Left lung (tissue), 14 donors: ENCODE results near the gene B3GAT3. TPM values are rescaled to one million over a fixed set of nuclear protein-coding genes. Genes with fewer than 3 reads are reported as not detected.
A peak's percentile ranks its signal among the peaks of the same experiment; 100 is the strongest.

Experiments used
- ATAC-seq: fragments of 200-7000 bp; cut with Tn5 transposase; one replicate; pipeline ENCODE4 v1.9.1; 2020; ENCODE audit warnings: moderate library complexity
- DNase-seq, 4 donors: peaks; one replicate each; pipeline ENCODE4 v3.0.0-alpha.2; 2013 to 2020
- H3K27ac ChIP-seq, 2 donors: fragments of 200-600 bp; sonication (generic) in 1 of 2; one replicate each; pipeline versions ENCODE4 v1.5.0 to v1.8.0; 2020 to 2021
- H3K27me3 ChIP-seq, 2 donors: fragments of 200-600 bp; sonication (generic) in 1 of 2; one replicate each; pipeline versions ENCODE4 v1.5.0 to v1.8.0; 2020 to 2021
- H3K36me3 ChIP-seq, 2 donors: fragments of 200-600 bp; sonication (generic) in 1 of 2; one replicate each; pipeline versions ENCODE4 v1.5.0 to v1.8.0; 2020 to 2021
- H3K4me1 ChIP-seq, 2 donors: fragments of 200-600 bp; one replicate each; pipeline ENCODE4 v1.8.0; 2021
- H3K4me3 ChIP-seq, 2 donors: fragments of 200-600 bp; sonication (generic) in 1 of 2; one replicate each; pipeline versions ENCODE4 v1.5.0 to v1.8.0; 2020 to 2021; ENCODE audit warnings: mild to moderate bottlenecking in 1 of 2
- H3K9me3 ChIP-seq, 2 donors: fragments of 200-600 bp; sonication (generic) in 1 of 2; one replicate each; pipeline versions ENCODE4 v1.5.0 to v1.8.0; 2020 to 2021
- CTCF ChIP-seq, 2 donors: fragments of 200-600 bp; sonication (generic) in 1 of 2; IDR thresholded peaks; one replicate each; pipeline versions ENCODE4 v1.5.0 to v1.8.0; 2021; ENCODE audit warnings: antibody characterized with exemption in 2 of 2
- intact Hi-C, 2 donors: fragments of 100-400 bp; cut with DNase I; formaldehyde crosslinking; loops; one replicate each; pipeline versions ENCODE4 v1.11.2 to v1.14.2; 2022
- long read RNA-seq, 12 donors: library from polyadenylated mRNA in 2 of 12; unstranded in 2 of 12; transcript quantifications; one replicate each; pipeline ENCODE4 v2.0.0 and lab custom pipeline, GENCODE V29; 2019 to 2026
- polyA plus RNA-seq, 6 donors: library from polyadenylated mRNA; unstranded; fragments of 120-200 nt; gene quantifications; one replicate each; pipeline ENCODE4 v1.2.1, GENCODE V29; 2013; ENCODE audit not compliant: insufficient read length in 6 of 6
- total RNA-seq, 2 donors: library from RNA; stranded (reverse); fragmentation: NEBNext Ultra II Directional; extraction: Animal tissue kit (Norgen Biotek cat#: 25700); gene quantifications; one replicate each; pipeline ENCODE4 v1.2.1, GENCODE V29; 2021
- donor health status: DM: no; HTN: yes; CAD: no.
- donor health status: DM: no; HTN: no; CAD: no.

Gene B3GAT3
- 10 to 100 TPM; 44.1 to 46.2 TPM for total RNA-seq
- 10 to 100 TPM; 19.0 to 35.6 (median 25.0) TPM for polyA plus RNA-seq
- long read RNA-seq, donor 1, transcript B3GAT3-201 (5 exons, 1,641 nt), result major isoform, 15 of 22 reads
- long read RNA-seq, donor 1, partial matches to known transcripts, result 6 of 22 reads
- long read RNA-seq, donor 1, other reads (novel, unspliced or antisense), result 0 of 22 reads
- long read RNA-seq, donor 2, transcript B3GAT3-201 (5 exons, 1,641 nt), result major isoform, 16 of 26 reads
- long read RNA-seq, donor 2, partial matches to known transcripts, result 9 of 26 reads
- long read RNA-seq, donor 2, other reads (novel, unspliced or antisense), result 0 of 26 reads
- long read RNA-seq, donor 3, transcript B3GAT3-201 (5 exons, 1,641 nt), result major isoform, 13 of 14 reads
- long read RNA-seq, donor 3, partial matches to known transcripts, result 0 of 14 reads
- long read RNA-seq, donor 3, other reads (novel, unspliced or antisense), result 0 of 14 reads
- long read RNA-seq, donor 4, transcript B3GAT3-201 (5 exons, 1,641 nt), result major isoform, 44 of 59 reads
- long read RNA-seq, donor 4, partial matches to known transcripts, result 2 of 59 reads
- long read RNA-seq, donor 4, other reads (novel, unspliced or antisense), result 12 of 59 reads
- long read RNA-seq, donor 5, transcript B3GAT3-201 (5 exons, 1,641 nt), result major isoform, 11 of 12 reads
- long read RNA-seq, donor 5, partial matches to known transcripts, result 0 of 12 reads
- long read RNA-seq, donor 5, other reads (novel, unspliced or antisense), result 0 of 12 reads
- long read RNA-seq, donor 6, transcript B3GAT3-201 (5 exons, 1,641 nt), result major isoform, 12 of 20 reads
- long read RNA-seq, donor 6, partial matches to known transcripts, result 8 of 20 reads
- long read RNA-seq, donor 6, other reads (novel, unspliced or antisense), result 0 of 20 reads
- long read RNA-seq, donor 7, transcript B3GAT3-201 (5 exons, 1,641 nt), result major isoform, 8 of 9 reads
- long read RNA-seq, donor 7, partial matches to known transcripts, result 0 of 9 reads
- long read RNA-seq, donor 7, other reads (novel, unspliced or antisense), result 0 of 9 reads
- long read RNA-seq, donor 8, partial matches to known transcripts, result 14 of 19 reads
- long read RNA-seq, donor 8, other reads (novel, unspliced or antisense), result 0 of 19 reads
- long read RNA-seq, donor 9, result 0 reads
- long read RNA-seq, donor 10, transcript B3GAT3-201 (5 exons, 1,641 nt), result major isoform, 51 of 66 reads
- long read RNA-seq, donor 10, partial matches to known transcripts, result 5 of 66 reads
- long read RNA-seq, donor 10, other reads (novel, unspliced or antisense), result 6 of 66 reads
- long read RNA-seq, donor 11, transcript B3GAT3-201 (5 exons, 1,641 nt), result major isoform, 24 of 42 reads
- long read RNA-seq, donor 11, partial matches to known transcripts, result 12 of 42 reads
- long read RNA-seq, donor 11, other reads (novel, unspliced or antisense), result 5 of 42 reads
- long read RNA-seq, donor 12, transcript B3GAT3-201 (5 exons, 1,641 nt), result major isoform, 13 of 30 reads
- long read RNA-seq, donor 12, partial matches to known transcripts, result 14 of 30 reads
- long read RNA-seq, donor 12, other reads (novel, unspliced or antisense), result 0 of 30 reads

- TF ChIP-seq CTCF (IDR thresholded peaks at IDR 0.05), result peak in 1 of 2 donors; percentile 48
- Histone ChIP-seq H3K9me3 (no peaks in the 10 kb centered on the region), H3K36me3 (peaks cover 5 to 31% of the 10 kb centered on the region in 2 donors), H3K27ac (peak within 1 kb of the TSS; percentile 90 to 92), H3K27me3 (no peaks in the 10 kb centered on the region), H3K4me3 (peak within 1 kb of the TSS; percentile 59 to 82), H3K4me1 (peaks cover 11 to 27% of the 10 kb centered on the region in 2 donors)
- intact Hi-C loops, result no loop called here
- ATAC-seq (peak; percentile 99), DNase-seq (peak; percentile 98 to 100 (median 99))
These were observed at the start of gene B3GAT3 for GRCh38 chr11:62621567-62622470. TSS of gene B3GAT3 (minus strand) at chr11:62621986. CDS start at chr11:62621947, 39 bp downstream.

- peak overlapping the region; percentile 90 to 91 for H3K27ac ChIP-seq
- intact Hi-C loops, result no loop called here
- peaks cover 0 to 45% of the 10 kb centered on the region in 2 donors for H3K36me3 ChIP-seq
- peak in 1 of 4 donors; percentile 57 for DNase-seq
- H3K4me1 ChIP-seq, result peaks cover 26 to 62% of the 10 kb centered on the region in 2 donors
- H3K27me3 ChIP-seq, result no peaks in the 10 kb centered on the region
- no peaks in the 10 kb centered on the region for H3K9me3 ChIP-seq
- TF ChIP-seq CTCF (IDR thresholded peaks at IDR 0.05), result no peak
- H3K4me3 ChIP-seq, result peak overlapping the region; percentile 63 to 70
- ATAC-seq, result peak; percentile 45
These were observed 49.4 kb upstream of the B3GAT3 start for GRCh38 chr11:62671236-62671607.

- Histone ChIP-seq H3K9me3 (no peaks in the 10 kb centered on the region), H3K4me3 (no peak overlapping the region), H3K36me3 (peaks cover 0 to 31% of the 10 kb centered on the region in 2 donors), H3K27me3 (no peaks in the 10 kb centered on the region), H3K27ac (no peak overlapping the region), H3K4me1 (peaks cover 30 to 66% of the 10 kb centered on the region in 2 donors)
- ATAC-seq (no peak), DNase-seq (no peak)
- TF ChIP-seq CTCF (IDR thresholded peaks at IDR 0.05), result no peak
- intact Hi-C loops, result no loop called here
These were observed 47.8 kb upstream of the B3GAT3 start for GRCh38 chr11:62669420-62670161.
